ENCODE results near the gene NRG3. TPM values are rescaled to one million over a fixed set of nuclear protein-coding genes. Genes with fewer than 3 reads are reported as not detected.

The NRG3 gene
- total and polyA plus RNA-seq, 2 of the 8 experiments (the other 6 are each of a cell fraction or from before 2014, with no cell fraction given), result 4.2 to 5.0 TPM

GRCh38 chr10:82529062-82529461 is 654.1 kb downstream of the NRG3 start (continued):
- TF ChIP-seq EP300 (IDR thresholded peaks at IDR 0.05; ENCODE audit: borderline replicate concordance in 1 of 2, low read depth in 2 of 2, low read length in 2 of 2), result no peak
